A549 (cell line): ENCODE measurements around the gene SAT1. TPM values are rescaled to one million over a fixed set of nuclear protein-coding genes. Genes with fewer than 3 reads are reported as not detected.

Experiments used
- ATAC-seq, 2 experiments: fragments of 200-7000 bp in 1 of 2; fragments of >200 bp in 1 of 2; cut with Nextera tagmentation in 1 of 2; cut with Tn5 transposase in 1 of 2; 3 replicates each; pipeline versions ENCODE4 v1.8.0 to v1.9.1; 2018 to 2020; ENCODE audit warnings: mild to moderate bottlenecking in 1 of 2, moderate library complexity in 1 of 2
- CTCF ChIA-PET: fragments of 300-600 bp; sonication (Branson Sonifier 250); formaldehyde crosslinking; extraction: SDS; loops from one replicate; lab custom pipeline; 2021; ENCODE audit warnings: antibody characterized with exemption, inconsistent platforms; lab: Yijun Ruan, JAX
- POLR2A ChIA-PET: fragments of 350-600 bp; formaldehyde crosslinking; extraction: SDS; loops from one replicate; lab custom pipeline; 2021; ENCODE audit warnings: antibody characterized with exemption, inconsistent platforms; lab: Yijun Ruan, JAX
- DNase-seq, 2 experiments: peaks; one replicate each; pipeline versions ENCODE4 v3.0.0 to v3.0.0-alpha.2; 2011 to 2016; ENCODE audit warnings: low read depth in 1 of 2, low spot score in 1 of 2
- FAIRE-seq: peaks from 2 replicates; lab custom pipeline; 2011; peaks lifted over from hg19 to GRCh38; lab: Jason Lieb, UNC
- H3K27ac ChIP-seq, 2 experiments: fragments of >200 bp; sonication (Bioruptor Twin); formaldehyde crosslinking; 3 replicates each; pipeline ENCODE4 v1.5.1; 2016 to 2017
- H3K4me1 ChIP-seq: fragments of >200 bp; sonication (Bioruptor Twin); formaldehyde crosslinking; 3 replicates; pipeline ENCODE4 v1.6.1; 2016
- H3K4me2 ChIP-seq: fragments of >200 bp; sonication (Bioruptor Twin); formaldehyde crosslinking; 3 replicates; pipeline ENCODE4 v1.6.1; 2016
- H3K4me3 ChIP-seq: fragments of >200 bp; sonication (Bioruptor Twin); formaldehyde crosslinking; 3 replicates; pipeline ENCODE4 v1.5.1; 2016
- H3K9me3 ChIP-seq: fragments of >200 bp; sonication (Bioruptor Twin); formaldehyde crosslinking; 3 replicates; pipeline ENCODE4 v1.6.1; 2016
- CHD2 ChIP-seq: fragments of 150-350 bp; IDR thresholded peaks from 2 replicates; pipeline ENCODE4 v1.6.1; 2014; ENCODE audit warnings: low read length; ENCODE audit not compliant: partially characterized antibody
- CHD4 ChIP-seq: fragments of 200-600 bp; sonication (generic); IDR thresholded peaks from 2 replicates; pipeline ENCODE4 v1.6.1; 2016; ENCODE audit warnings: antibody characterized with exemption, mild to moderate bottlenecking, borderline replicate concordance
- EHMT2 ChIP-seq: fragments of 200-600 bp; sonication (generic); IDR thresholded peaks from 2 replicates; pipeline ENCODE4 v1.6.1; 2016; ENCODE audit warnings: antibody characterized with exemption, low read depth, mild to moderate bottlenecking, moderate library complexity
- ESRRA ChIP-seq: fragments of 150-350 bp; IDR thresholded peaks from 2 replicates; pipeline ENCODE4 v1.6.1; 2014; ENCODE audit warnings: mild to moderate bottlenecking, low read length, borderline replicate concordance
- FOSL2 ChIP-seq, 2 experiments: fragments of 450-650 bp in 1 of 2; fragments of >200 bp in 1 of 2; sonication (Bioruptor Twin) in 1 of 2; formaldehyde crosslinking; IDR thresholded peaks; 2 replicates each; pipeline versions ENCODE4 v1.5.0 to v1.6.1; 2016 to 2020; ENCODE audit warnings: mild to moderate bottlenecking in 1 of 2, moderate library complexity in 1 of 2
- HOXA7 ChIP-seq: fragments of 250-450 bp; sonication (Bioruptor Pico); IDR thresholded peaks from 2 replicates; pipeline ENCODE4 v1.5.0; 2020; ENCODE audit warnings: mild to moderate bottlenecking, moderate library complexity
- HOXB13 ChIP-seq: fragments of 250-450 bp; sonication (Bioruptor Pico); IDR thresholded peaks from 2 replicates; pipeline ENCODE4 v1.5.0; 2020; ENCODE audit warnings: low read depth, mild to moderate bottlenecking, moderate library complexity
- POLR2A ChIP-seq: IDR thresholded peaks from 2 replicates; pipeline ENCODE4 v1.6.1; 2012; ENCODE audit warnings: mild to moderate bottlenecking, low read length
- RCOR1 ChIP-seq: fragments of 150-350 bp; IDR thresholded peaks from 2 replicates; pipeline ENCODE4 v1.6.1; 2014; ENCODE audit warnings: antibody characterized with exemption, low read length, low read depth
- RFX5 ChIP-seq: fragments of 450-650 bp; IDR thresholded peaks from 2 replicates; pipeline ENCODE4 v1.7.1; 2014; ENCODE audit warnings: antibody characterized with exemption, mild to moderate bottlenecking, moderate library complexity
- RNF2 ChIP-seq: fragments of 200-600 bp; sonication (generic); IDR thresholded peaks from 2 replicates; pipeline ENCODE4 v1.6.1; 2016; ENCODE audit warnings: low read depth, mild to moderate bottlenecking, antibody characterized with exemption, moderate library complexity, borderline replicate concordance
- TP53 ChIP-seq: fragments of 250-450 bp; sonication (Bioruptor Pico); IDR thresholded peaks from 2 replicates; pipeline ENCODE4 v1.5.0; 2021; ENCODE audit warnings: mild to moderate bottlenecking, moderate library complexity
- ZFP36 ChIP-seq: fragments of 450-650 bp; IDR thresholded peaks from 2 replicates; pipeline ENCODE4 v1.6.1; 2014; ENCODE audit warnings: borderline replicate concordance; ENCODE audit not compliant: partially characterized antibody
- WGBS: methylation state at CpG from one replicate; pipeline ENCODE4 v1.1.6; 2017; ENCODE audit errors: missing lambda C conversion rate; 5-methylcytosine and 5-hydroxymethylcytosine counted together
- polyA plus RNA-seq, 4 experiments: library from polyadenylated mRNA; depleted of rRNA in 3 of 4; stranded (reverse); fragments of >200 nt; fragmentation: RNase III in 1 of 4; extraction: RNeasy Plus Mini Kit Qiagen cat#74134 plus additional on column Dnase treatment in 1 of 4; gene quantifications; 2 replicates in 3 of 4; 3 replicates in 1 of 4; pipeline ENCODE4 v1.2.3, GENCODE V29; 2011 to 2017
- TF ChIP-seq, protein P1 (sequence below): fragments of 200-600 bp; sonication (generic); IDR thresholded peaks from 2 replicates; pipeline ENCODE4 v1.6.1; 2016; ENCODE audit warnings: antibody characterized with exemption, mild to moderate bottlenecking, moderate library complexity
- TF ChIP-seq, protein P2 (sequence below): fragments of 250-450 bp; sonication (Bioruptor Pico); IDR thresholded peaks from 2 replicates; pipeline ENCODE4 v1.5.0; 2021; ENCODE audit warnings: mild to moderate bottlenecking, moderate library complexity, borderline replicate concordance
- TF ChIP-seq, protein P3 (sequence below): IDR thresholded peaks from 2 replicates; pipeline ENCODE4 v1.6.1; 2012; ENCODE audit warnings: low read depth, borderline replicate concordance
- TF ChIP-seq, protein P4 (sequence below): IDR thresholded peaks from 2 replicates; pipeline ENCODE4 v1.6.1; 2012
- TF ChIP-seq, protein P5 (sequence below): IDR thresholded peaks from 2 replicates; pipeline ENCODE4 v1.6.1; 2012

The SAT1 gene
- polyA plus RNA-seq, 2 of the 4 experiments (the other 2 are of a cell fraction) = 585 to 3,185 TPM

DNA sequence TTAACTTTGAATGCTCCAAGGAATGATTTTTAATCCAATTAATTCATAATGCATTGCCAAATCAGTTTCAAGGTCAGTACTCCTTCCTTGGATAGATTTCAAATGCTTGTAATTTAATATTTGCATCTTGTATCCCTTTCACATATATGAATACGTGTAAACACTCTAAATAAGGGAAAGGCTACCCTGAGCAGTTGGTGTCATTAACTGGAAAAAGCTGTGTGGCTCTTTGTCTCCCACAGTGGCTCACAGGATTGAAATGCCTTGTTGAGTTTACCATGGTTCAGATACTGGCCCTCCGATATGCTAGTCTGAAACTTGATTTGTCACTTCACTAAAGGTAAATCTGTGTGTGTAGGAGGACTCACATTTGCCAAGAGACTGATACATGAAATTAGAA lies 23.2 kb upstream of the SAT1 start (continued):
- TF ChIP-seq, protein P1, sequence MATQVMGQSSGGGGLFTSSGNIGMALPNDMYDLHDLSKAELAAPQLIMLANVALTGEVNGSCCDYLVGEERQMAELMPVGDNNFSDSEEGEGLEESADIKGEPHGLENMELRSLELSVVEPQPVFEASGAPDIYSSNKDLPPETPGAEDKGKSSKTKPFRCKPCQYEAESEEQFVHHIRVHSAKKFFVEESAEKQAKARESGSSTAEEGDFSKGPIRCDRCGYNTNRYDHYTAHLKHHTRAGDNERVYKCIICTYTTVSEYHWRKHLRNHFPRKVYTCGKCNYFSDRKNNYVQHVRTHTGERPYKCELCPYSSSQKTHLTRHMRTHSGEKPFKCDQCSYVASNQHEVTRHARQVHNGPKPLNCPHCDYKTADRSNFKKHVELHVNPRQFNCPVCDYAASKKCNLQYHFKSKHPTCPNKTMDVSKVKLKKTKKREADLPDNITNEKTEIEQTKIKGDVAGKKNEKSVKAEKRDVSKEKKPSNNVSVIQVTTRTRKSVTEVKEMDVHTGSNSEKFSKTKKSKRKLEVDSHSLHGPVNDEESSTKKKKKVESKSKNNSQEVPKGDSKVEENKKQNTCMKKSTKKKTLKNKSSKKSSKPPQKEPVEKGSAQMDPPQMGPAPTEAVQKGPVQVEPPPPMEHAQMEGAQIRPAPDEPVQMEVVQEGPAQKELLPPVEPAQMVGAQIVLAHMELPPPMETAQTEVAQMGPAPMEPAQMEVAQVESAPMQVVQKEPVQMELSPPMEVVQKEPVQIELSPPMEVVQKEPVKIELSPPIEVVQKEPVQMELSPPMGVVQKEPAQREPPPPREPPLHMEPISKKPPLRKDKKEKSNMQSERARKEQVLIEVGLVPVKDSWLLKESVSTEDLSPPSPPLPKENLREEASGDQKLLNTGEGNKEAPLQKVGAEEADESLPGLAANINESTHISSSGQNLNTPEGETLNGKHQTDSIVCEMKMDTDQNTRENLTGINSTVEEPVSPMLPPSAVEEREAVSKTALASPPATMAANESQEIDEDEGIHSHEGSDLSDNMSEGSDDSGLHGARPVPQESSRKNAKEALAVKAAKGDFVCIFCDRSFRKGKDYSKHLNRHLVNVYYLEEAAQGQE = no peak
- no peak for TF ChIP-seq FOSL2 (IDR thresholded peaks at IDR 0.05)
- no peak for TF ChIP-seq FOSL2 (CRISPR knock-in tag; IDR thresholded peaks at IDR 0.05)
- TF ChIP-seq, protein P2, sequence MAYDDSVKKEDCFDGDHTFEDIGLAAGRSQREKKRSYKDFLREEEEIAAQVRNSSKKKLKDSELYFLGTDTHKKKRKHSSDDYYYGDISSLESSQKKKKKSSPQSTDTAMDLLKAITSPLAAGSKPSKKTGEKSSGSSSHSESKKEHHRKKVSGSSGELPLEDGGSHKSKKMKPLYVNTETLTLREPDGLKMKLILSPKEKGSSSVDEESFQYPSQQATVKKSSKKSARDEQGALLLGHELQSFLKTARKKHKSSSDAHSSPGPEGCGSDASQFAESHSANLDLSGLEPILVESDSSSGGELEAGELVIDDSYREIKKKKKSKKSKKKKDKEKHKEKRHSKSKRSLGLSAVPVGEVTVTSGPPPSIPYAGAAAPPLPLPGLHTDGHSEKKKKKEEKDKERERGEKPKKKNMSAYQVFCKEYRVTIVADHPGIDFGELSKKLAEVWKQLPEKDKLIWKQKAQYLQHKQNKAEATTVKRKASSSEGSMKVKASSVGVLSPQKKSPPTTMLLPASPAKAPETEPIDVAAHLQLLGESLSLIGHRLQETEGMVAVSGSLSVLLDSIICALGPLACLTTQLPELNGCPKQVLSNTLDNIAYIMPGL (CRISPR knock-in tag) = no peak
- TF ChIP-seq CHD2 = no peak

DNA sequence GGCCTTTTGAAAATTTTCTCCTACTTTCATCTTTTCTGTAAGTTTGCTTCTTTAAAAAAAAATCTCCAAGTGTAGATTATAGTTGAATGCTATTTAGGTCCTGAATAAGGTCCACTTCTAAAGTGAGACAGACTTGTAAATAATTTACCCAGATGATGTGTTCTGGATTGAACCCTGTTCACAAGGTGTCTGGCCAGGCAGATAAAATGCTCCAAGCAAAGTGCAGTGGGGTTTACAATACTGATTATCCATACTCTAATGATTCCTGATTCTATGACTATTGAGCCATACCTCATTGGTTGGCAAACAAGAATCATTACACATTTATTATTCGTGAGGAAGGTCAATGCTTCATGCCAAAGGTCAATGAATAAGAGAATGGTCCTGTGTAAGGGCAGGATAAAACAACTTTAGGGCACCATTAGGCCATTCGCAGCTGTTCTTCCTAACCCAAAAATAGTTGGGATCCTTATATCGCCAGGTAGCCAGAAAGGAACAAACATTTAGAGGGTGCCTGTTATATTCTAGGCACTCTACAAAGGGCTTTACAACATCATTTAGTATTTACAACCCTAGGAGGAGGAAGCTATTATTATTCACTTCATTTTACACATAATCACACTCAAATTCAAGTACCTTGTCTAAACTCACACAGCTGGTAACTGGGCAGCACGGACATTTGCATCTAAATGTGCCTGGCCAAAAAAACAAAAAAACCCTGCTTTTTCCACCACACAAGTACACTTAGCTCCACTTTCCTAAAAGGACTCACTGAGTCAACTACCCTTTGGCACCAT lies 18.6 kb upstream of the SAT1 start:
- FAIRE-seq = no peak
- CTCF ChIA-PET = interaction anchor here (1.3 to 3.3 kb wide), 3 partner anchors 9 to 138 kb away, joined by 4 to 21 read pairs (median 17); partner anchors contain the start of gene SAT1
- WGBS = 88% methylated on average over 4 of the region's 4 CpGs

DNA sequence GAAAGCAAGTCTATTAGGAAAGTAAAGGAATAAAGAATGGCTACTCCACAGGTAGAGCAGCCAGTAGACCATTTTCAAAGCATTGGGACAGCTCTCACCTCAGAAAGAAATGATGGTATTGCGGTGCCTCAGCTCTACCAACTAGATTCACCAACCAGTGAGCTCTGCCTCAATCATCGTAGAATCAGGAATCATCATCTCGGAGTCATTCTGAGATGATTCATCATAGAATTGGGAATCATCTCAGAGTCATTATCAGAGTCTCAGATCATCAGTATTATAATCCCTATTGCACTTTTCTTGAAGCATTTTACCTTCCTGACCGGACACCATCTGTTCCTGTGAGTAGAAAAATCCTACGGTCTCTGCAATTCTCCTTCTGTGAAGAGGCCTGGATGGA lies 17.5 kb upstream of the SAT1 start:
- DNase-seq (no peak), ATAC-seq (peak; percentile 30 to 51; a peak in 4 of 6 replicates)
- WGBS = 50% methylated on average over 5 of the region's 5 CpGs
- no peaks in the 10 kb centered on the region for H3K9me3 ChIP-seq
- TF ChIP-seq ESRRA (no peak), RFX5 (no peak), FOSL2 (IDR thresholded peaks at IDR 0.05) (no peak), FOSL2 (CRISPR knock-in tag; IDR thresholded peaks at IDR 0.05) (peak; percentile 47; the same call in 1 of the 2 replicates), HOXB13 (no peak), RNF2 (no peak), RCOR1 (no peak)
- TF ChIP-seq, protein P3, sequence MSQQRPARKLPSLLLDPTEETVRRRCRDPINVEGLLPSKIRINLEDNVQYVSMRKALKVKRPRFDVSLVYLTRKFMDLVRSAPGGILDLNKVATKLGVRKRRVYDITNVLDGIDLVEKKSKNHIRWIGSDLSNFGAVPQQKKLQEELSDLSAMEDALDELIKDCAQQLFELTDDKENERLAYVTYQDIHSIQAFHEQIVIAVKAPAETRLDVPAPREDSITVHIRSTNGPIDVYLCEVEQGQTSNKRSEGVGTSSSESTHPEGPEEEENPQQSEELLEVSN = no peak
- TF ChIP-seq, protein P4, sequence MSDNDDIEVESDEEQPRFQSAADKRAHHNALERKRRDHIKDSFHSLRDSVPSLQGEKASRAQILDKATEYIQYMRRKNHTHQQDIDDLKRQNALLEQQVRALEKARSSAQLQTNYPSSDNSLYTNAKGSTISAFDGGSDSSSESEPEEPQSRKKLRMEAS = no peak
- TF ChIP-seq, all 56 proteins: peak for 1
- peaks cover 16% of the 10 kb centered on the region for H3K4me1 ChIP-seq
- H3K4me3 ChIP-seq = no peak overlapping the region
- FAIRE-seq = no peak
- ChIA-PET POLR2A (interaction anchor here (0.9 kb wide), 1 partner anchor 17 kb away, joined by 3 read pairs; the partner anchor contains the start of gene SAT1), CTCF (interaction anchor here (1.3 to 3.3 kb wide), 4 partner anchors 10 to 136 kb away, joined by 4 to 21 read pairs (median 13); partner anchors contain the start of gene SAT1)
- H3K27ac ChIP-seq = peak overlapping the region in 1 of 2 experiments; percentile 53; a peak in 2 of 6 replicates
- peak overlapping the region; percentile 30; the same call in 2 of the 3 replicates for H3K4me2 ChIP-seq

More for the DNA sequence above, 18.6 kb upstream of the SAT1 start:
- peak overlapping the region in 1 of 2 experiments; percentile 53; a peak in 2 of 6 replicates for H3K27ac ChIP-seq
- peak overlapping the region; percentile 30; the same call in 2 of the 3 replicates for H3K4me2 ChIP-seq
- H3K9me3 ChIP-seq = no peaks in the 10 kb centered on the region
- TF ChIP-seq EHMT2 (no peak), TP53 (no peak), RCOR1 (no peak), POLR2A (no peak), RFX5 (no peak), CHD4 (no peak), HOXA7 (CRISPR knock-in tag) (no peak), HOXB13 (no peak), ZFP36 (no peak)
- TF ChIP-seq, protein P2 (CRISPR knock-in tag) = no peak
- TF ChIP-seq, protein P5, sequence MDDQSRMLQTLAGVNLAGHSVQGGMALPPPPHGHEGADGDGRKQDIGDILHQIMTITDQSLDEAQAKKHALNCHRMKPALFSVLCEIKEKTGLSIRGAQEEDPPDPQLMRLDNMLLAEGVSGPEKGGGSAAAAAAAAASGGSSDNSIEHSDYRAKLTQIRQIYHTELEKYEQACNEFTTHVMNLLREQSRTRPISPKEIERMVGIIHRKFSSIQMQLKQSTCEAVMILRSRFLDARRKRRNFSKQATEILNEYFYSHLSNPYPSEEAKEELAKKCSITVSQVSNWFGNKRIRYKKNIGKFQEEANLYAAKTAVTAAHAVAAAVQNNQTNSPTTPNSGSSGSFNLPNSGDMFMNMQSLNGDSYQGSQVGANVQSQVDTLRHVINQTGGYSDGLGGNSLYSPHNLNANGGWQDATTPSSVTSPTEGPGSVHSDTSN = no peak
- H3K4me1 ChIP-seq = peaks cover 16% of the 10 kb centered on the region
- H3K4me3 ChIP-seq = no peak overlapping the region
- no peak for ATAC-seq
- no peak for DNase-seq
- POLR2A ChIA-PET = no interaction called here
